ENCODE measurements around the gene ASCC3.
A peak's percentile ranks its signal among the peaks of the same experiment; 100 is the strongest.

- no peak for TF ChIP-seq CTCF (IDR thresholded peaks at IDR 0.05)
- TF ChIP-seq POLR2A (IDR thresholded peaks at IDR 0.05) = peak in 1 of 2 donors; percentile 38
- peak in 2 of 3 donors; percentile 29 to 78 for TF ChIP-seq POLR2AphosphoS5 (IDR thresholded peaks at IDR 0.05)
These were observed at the start of gene ASCC3 for GRCh38 chr6:100880853-100881706.
